Activated T-cell treated with anti-CD3 and anti-CD28 coated beads, Interleukin-2, amount 50 U/mL, for 4 hours (primary cell): ENCODE results near the gene CPEB1. TPM values are rescaled to one million over a fixed set of nuclear protein-coding genes. Genes with fewer than 3 reads are reported as not detected.
"Not testable (repeated sequence)": the region's sequence is repeated elsewhere in the genome, so short reads cannot be mapped to it uniquely, and the experiment has no call there.

ENCODE experiments used
- ATAC-seq, 2 donors: fragments of 200-7000 bp; cut with Tn5 transposase; one replicate each; pipeline ENCODE4 v1.10.0; 2021
- DNase-seq: peaks from one replicate; pipeline ENCODE4 v3.0.0-alpha.2; 2020
- H3K27me3 Mint-ChIP-seq: one replicate; pipeline ENCODE4 v1.8.0; 2021; ENCODE audit warnings: low read depth, mixed read lengths
- H3K36me3 Mint-ChIP-seq: one replicate; pipeline ENCODE4 v1.8.0; 2022; ENCODE audit warnings: mixed read lengths; ENCODE audit not compliant: insufficient read depth
- H3K4me1 Mint-ChIP-seq: one replicate; pipeline ENCODE4 v1.8.0; 2021; ENCODE audit warnings: low read depth, mixed read lengths
- H3K4me3 Mint-ChIP-seq: one replicate; pipeline ENCODE4 v1.8.0; 2021; ENCODE audit warnings: mild to moderate bottlenecking, moderate library complexity, mixed read lengths
- H3K9me3 Mint-ChIP-seq: one replicate; pipeline ENCODE4 v1.8.0; 2021; ENCODE audit warnings: mixed read lengths
- total RNA-seq, 3 donors: library from RNA; stranded (reverse); gene quantifications; one replicate each; pipeline ENCODE4 v1.2.1, GENCODE V29; 2021

CPEB1 gene
- total RNA-seq, 3 donors from 2014 or later = 0.52 to 1.7 (median 1.2) TPM

DNA sequence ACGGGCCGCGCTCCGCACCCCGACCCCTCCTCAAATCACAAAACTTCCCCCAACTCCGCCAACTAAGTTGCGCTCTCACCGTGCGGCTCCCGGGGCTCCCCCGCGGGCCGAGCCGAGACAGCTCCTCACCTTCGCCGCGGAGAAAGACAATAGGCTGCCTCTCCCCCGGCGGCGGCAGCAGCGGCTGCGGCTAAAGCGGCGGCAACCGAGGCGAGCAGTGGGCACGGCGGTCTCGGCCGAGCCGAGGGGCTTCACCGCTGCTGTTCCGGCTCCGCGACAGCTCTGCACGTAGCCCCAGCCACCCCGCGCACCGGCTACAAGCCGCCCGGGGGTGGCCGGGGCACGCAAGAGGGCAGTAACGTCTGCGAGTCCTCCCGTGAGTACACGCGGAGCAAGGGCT is 133.6 kb downstream of the CPEB1 start:
- not testable (repeated sequence) for DNase-seq, H3K4me3 Mint-ChIP-seq, ATAC-seq, H3K36me3 Mint-ChIP-seq, H3K9me3 Mint-ChIP-seq, H3K27me3 Mint-ChIP-seq, H3K4me1 Mint-ChIP-seq

DNA sequence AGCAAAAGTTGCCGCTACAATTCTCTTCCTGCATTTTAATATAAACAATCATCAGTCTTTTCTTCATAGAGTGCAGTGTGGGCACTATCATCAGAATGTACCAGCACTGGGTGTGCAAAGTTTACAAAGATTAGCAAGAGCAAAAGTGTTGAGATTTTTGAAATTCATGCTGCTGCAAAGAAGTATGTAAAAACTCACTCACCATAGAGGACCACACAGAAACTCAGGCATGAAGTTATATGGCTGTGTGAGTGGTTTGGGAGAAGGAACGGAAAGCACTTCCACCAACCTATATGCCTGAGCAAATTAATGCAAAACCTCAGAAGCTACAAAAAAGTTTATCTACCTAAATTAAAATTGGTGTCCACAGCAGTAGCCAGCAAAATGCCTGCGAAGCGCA is 139.5 kb downstream of the CPEB1 start:
- DNase-seq, H3K36me3 Mint-ChIP-seq, ATAC-seq, H3K4me3 Mint-ChIP-seq, H3K27me3 Mint-ChIP-seq, H3K9me3 Mint-ChIP-seq, H3K4me1 Mint-ChIP-seq: not testable (repeated sequence)

DNA sequence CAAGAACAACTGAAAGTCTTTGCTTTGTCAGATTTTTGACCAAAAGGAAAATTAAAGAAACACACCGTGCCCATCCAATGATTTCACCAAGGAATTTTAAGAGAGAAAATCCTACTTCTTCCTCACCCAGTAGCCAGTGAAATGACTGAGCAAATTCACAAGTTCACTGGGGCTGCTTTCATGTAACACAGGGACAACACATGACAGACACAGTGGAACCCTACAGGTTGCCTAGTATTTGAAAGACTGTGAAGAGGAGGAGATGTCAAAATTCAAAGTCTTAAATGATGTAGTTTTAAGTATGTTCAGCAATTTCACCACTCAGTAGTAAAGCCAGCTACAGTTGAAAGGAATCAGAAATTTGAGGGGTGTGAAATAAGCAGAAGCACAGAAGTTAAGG is 140.1 kb downstream of the CPEB1 start:
- not testable (repeated sequence) for ATAC-seq, H3K4me1 Mint-ChIP-seq, H3K4me3 Mint-ChIP-seq, DNase-seq, H3K36me3 Mint-ChIP-seq, H3K9me3 Mint-ChIP-seq, H3K27me3 Mint-ChIP-seq

DNA sequence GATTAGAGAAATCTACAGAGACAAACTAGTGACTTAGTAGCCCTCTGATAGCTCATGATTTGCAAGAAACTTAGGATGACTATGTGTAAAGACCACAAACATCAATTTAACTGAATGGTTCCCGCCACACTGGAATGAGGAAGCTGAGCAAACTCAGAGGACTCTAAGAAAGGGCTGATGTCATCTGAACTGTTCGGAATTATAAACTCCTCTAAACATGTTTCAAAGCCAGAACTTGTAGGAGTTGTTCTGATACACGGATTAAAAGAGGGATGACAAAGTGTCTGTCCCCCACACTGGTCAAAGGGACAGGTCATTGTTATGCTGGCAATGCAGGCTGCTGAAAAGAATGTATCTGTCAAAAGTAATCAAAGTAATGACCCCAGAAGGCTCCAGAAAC is 141.3 kb downstream of the CPEB1 start:
- DNase-seq, ATAC-seq, H3K27me3 Mint-ChIP-seq, H3K9me3 Mint-ChIP-seq, H3K4me1 Mint-ChIP-seq, H3K4me3 Mint-ChIP-seq, H3K36me3 Mint-ChIP-seq: not testable (repeated sequence)

DNA sequence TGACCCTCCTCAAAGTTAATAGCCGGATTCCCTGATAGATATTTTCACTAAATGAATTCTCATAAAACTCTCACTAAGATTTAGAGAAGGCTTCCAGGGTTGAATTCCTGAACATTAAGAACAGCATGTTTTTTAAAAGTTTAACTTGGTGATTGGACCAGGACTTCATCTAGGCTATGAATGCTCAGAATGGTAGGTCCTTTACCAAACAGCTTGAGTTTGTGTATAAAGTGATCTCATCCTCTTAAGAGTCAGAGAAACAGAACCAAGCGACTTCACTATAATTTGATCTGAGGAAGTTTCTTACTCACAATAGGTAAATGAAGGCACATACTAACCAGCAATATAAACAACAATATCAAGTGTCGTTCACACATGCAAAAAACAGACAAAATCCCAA is 143.1 kb downstream of the CPEB1 start:
- DNase-seq, H3K9me3 Mint-ChIP-seq, H3K4me3 Mint-ChIP-seq, H3K27me3 Mint-ChIP-seq, ATAC-seq, H3K4me1 Mint-ChIP-seq, H3K36me3 Mint-ChIP-seq: not testable (repeated sequence)

DNA sequence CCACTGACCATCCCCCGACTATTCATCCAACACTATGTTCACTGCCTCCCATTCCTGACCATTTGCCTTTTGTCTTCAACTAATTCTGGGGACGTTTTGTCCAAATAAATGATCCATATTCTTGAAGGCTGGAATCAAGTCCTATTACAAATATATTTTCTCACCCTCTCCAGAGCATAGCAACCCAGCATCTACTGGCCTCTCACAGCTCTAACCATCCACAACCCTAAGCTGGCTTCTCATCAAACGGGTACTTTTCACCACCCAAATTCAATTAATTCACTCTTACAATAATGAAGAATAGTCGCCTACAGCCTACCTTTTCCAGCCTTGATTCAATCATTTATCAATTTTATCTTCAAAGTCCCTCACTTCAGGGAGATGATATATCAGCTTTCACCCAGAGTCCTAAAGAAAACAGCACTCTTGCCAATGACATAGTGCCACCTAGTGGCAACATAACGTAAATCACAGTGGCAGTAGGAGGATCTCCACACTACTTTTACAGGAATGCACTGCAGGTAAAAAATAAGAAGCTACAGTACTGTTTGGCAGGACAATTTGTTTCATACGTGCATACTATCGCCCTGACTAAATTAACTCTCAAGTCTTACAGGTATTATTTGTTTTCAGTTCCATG is 144.3 kb downstream of the CPEB1 start:
- H3K9me3 Mint-ChIP-seq, H3K4me3 Mint-ChIP-seq, DNase-seq, H3K4me1 Mint-ChIP-seq, H3K36me3 Mint-ChIP-seq, H3K27me3 Mint-ChIP-seq: not testable (repeated sequence)
- ATAC-seq = peak; percentile 59 to 75

DNA sequence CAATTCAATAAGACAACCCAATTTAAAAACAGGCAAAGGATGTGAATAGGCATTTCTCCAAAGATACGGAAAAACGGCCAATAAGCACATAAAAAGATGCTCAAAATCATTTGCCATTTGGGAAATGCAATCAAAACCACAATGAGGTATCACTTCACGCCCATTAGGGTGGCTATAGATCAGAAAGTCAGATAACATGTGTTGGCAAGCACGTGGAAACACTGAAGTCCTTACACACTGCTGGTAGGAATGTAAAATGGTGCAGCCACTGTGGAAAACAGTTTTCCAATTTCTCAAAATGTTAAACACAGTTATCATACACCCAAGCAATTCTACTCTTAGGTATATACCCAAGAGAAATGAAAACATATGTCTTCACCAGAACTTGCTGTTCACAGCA is 146.4 kb downstream of the CPEB1 start:
- not testable (repeated sequence) for ATAC-seq, H3K36me3 Mint-ChIP-seq, H3K4me1 Mint-ChIP-seq, H3K27me3 Mint-ChIP-seq, H3K9me3 Mint-ChIP-seq, H3K4me3 Mint-ChIP-seq, DNase-seq

DNA sequence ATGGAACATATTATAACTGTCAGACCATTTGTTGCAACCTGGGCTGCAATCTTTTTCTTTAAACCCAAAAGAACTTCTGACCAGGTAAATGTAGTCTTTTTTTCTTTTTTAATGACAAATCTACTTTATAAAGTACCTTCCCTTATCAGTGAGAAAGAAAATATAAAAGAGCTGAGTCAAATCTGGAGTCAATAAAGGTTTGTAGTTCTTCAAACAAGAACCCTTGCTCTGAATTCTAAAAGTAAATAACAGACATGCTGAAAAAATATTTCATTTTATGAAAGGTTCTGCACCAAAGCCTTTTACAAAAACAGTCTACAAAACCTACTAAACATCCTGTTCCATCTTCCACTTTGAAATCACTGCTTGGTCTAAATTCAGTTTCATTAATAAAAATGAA is 149.2 kb downstream of the CPEB1 start:
- not testable (repeated sequence) for H3K4me3 Mint-ChIP-seq, H3K9me3 Mint-ChIP-seq, H3K36me3 Mint-ChIP-seq, H3K4me1 Mint-ChIP-seq, H3K27me3 Mint-ChIP-seq, ATAC-seq, DNase-seq

Other genes starting within 250 kb of the CPEB1 start
- 1 to 10 TPM; 1.0 to 1.6 (median 1.1) TPM for gene GOLGA6L9, start 217.5 kb downstream of the CPEB1 start, total RNA-seq
- gene RPS17, start 106.9 kb downstream of the CPEB1 start, total RNA-seq = 1,000 to 10,000 TPM; 2,990 to 3,578 (median 3,066) TPM
- under 1 TPM; 0.15 to 0.46 (median 0.18) TPM for gene AP3B2, start 62.5 kb upstream of the CPEB1 start, total RNA-seq
- not detected for gene FSD2, start 158.7 kb upstream of the CPEB1 start, total RNA-seq
- 1 to 10 TPM; 7.1 to 9.6 (median 7.6) TPM for gene WHAMM, start 162.3 kb upstream of the CPEB1 start, total RNA-seq